Measurements from ENCODE around the gene ANK2.

Gene ANK2

GRCh38 chr4:113263274-113263673, 213.8 kb downstream of the ANK2 start:
- TF ChIP-seq CTCF (IDR thresholded peaks at IDR 0.05; ENCODE audit: low read depth, low read length): no peak
- H3K4me3 ChIP-seq (ENCODE audit: low read depth, low read length): no peak overlapping the region
- DNase-seq (ENCODE audit: low read depth, low spot score): no peak
- in situ Hi-C loops (cut with HindIII; ENCODE audit: low sequenced_read_pairs): no loop called here

- in situ Hi-C loops (cut with HindIII; ENCODE audit: low sequenced_read_pairs): no loop called here
- no peak overlapping the region for H3K4me3 ChIP-seq (ENCODE audit: low read depth, low read length)
- no peak for TF ChIP-seq CTCF (IDR thresholded peaks at IDR 0.05; ENCODE audit: low read depth, low read length)
- DNase-seq (ENCODE audit: low read depth, low spot score): no peak
Measured at GRCh38 chr4:113270520-113271319, 221.3 kb downstream of the ANK2 start.

- in situ Hi-C loops (cut with HindIII; ENCODE audit: low sequenced_read_pairs): no loop called here
- H3K4me3 ChIP-seq (ENCODE audit: low read depth, low read length): no peak overlapping the region
- no peak for TF ChIP-seq CTCF (IDR thresholded peaks at IDR 0.05; ENCODE audit: low read depth, low read length)
- no peak for DNase-seq (ENCODE audit: low read depth, low spot score)
Measured at GRCh38 chr4:113272523-113272922, 223.1 kb downstream of the ANK2 start.

GRCh38 chr4:113273721-113274220, 224.3 kb downstream of the ANK2 start:
- DNase-seq (ENCODE audit: low read depth, low spot score): no peak
- H3K4me3 ChIP-seq (ENCODE audit: low read depth, low read length): no peak overlapping the region
- TF ChIP-seq CTCF (IDR thresholded peaks at IDR 0.05; ENCODE audit: low read depth, low read length): no peak
- in situ Hi-C loops (cut with HindIII; ENCODE audit: low sequenced_read_pairs): no loop called here

- TF ChIP-seq CTCF (IDR thresholded peaks at IDR 0.05; ENCODE audit: low read depth, low read length): no peak
- in situ Hi-C loops (cut with HindIII; ENCODE audit: low sequenced_read_pairs): no loop called here
- no peak for DNase-seq (ENCODE audit: low read depth, low spot score)
- H3K4me3 ChIP-seq (ENCODE audit: low read depth, low read length): no peak overlapping the region
Measured at GRCh38 chr4:113276464-113277170, 227.2 kb downstream of the ANK2 start.

- peak; percentile 93 for TF ChIP-seq CTCF (IDR thresholded peaks at IDR 0.05; ENCODE audit: low read depth, low read length)
- H3K4me3 ChIP-seq (ENCODE audit: low read depth, low read length): no peak overlapping the region
- in situ Hi-C loops (cut with HindIII; ENCODE audit: low sequenced_read_pairs): no loop called here
- peak; percentile 80 for DNase-seq (ENCODE audit: low read depth, low spot score)
Measured at GRCh38 chr4:113278324-113278934, 229.0 kb downstream of the ANK2 start.
